Lower lobe of right lung (tissue), 2 donors: Measurements from ENCODE around the gene NPL. TPM values are rescaled to one million over a fixed set of nuclear protein-coding genes. Genes with fewer than 3 reads are reported as not detected.

ENCODE experiments used
- ATAC-seq, 2 donors: fragments of 200-7000 bp; cut with Tn5 transposase; one replicate each; pipeline ENCODE4 v1.9.1; 2020 to 2022; ENCODE audit warnings: mild to moderate bottlenecking in 2 of 2, moderate library complexity in 2 of 2
- DNase-seq: peaks from one replicate; pipeline ENCODE4 v3.0.0-alpha.2; 2020
- H3K27ac ChIP-seq: fragments of 200-600 bp; one replicate; pipeline ENCODE4 v1.8.0; 2022
- H3K27me3 ChIP-seq: fragments of 200-600 bp; one replicate; pipeline ENCODE4 v1.8.0; 2022; ENCODE audit warnings: low read depth
- H3K36me3 ChIP-seq: fragments of 200-600 bp; one replicate; pipeline ENCODE4 v1.8.0; 2022; ENCODE audit warnings: mild to moderate bottlenecking
- H3K4me1 ChIP-seq: fragments of 200-600 bp; one replicate; pipeline ENCODE4 v1.8.0; 2022
- H3K4me3 ChIP-seq: fragments of 200-600 bp; one replicate; pipeline ENCODE4 v1.8.0; 2022; ENCODE audit warnings: mild to moderate bottlenecking
- H3K9me3 ChIP-seq: fragments of 200-600 bp; one replicate; pipeline ENCODE4 v1.8.0; 2022
- CTCF ChIP-seq: fragments of 200-600 bp; IDR thresholded peaks from one replicate; pipeline ENCODE4 v1.8.0; 2022; ENCODE audit warnings: antibody characterized with exemption, mild to moderate bottlenecking
- intact Hi-C: fragments of 100-400 bp; cut with DNase I; formaldehyde crosslinking; loops from one replicate; pipeline ENCODE4 v1.11.0; 2022
- total RNA-seq: library from RNA; stranded (reverse); fragmentation: NEBNext Ultra II Directional; extraction: Animal tissue kit (Norgen Biotek cat#: 25700); gene quantifications from one replicate; pipeline ENCODE4 v1.2.1, GENCODE V29; 2021
- donor health status: DM: no; HTN: yes; CAD: no; lungs with severe emphysema.

The NPL gene
- total RNA-seq, 1 donor from 2014 or later, result 48.7 TPM

GRCh38 chr1:182781841-182782586, 7.6 kb upstream of the NPL start:
- peak; percentile 73 for TF ChIP-seq CTCF
- peaks cover 11% of the 10 kb centered on the region for H3K4me1 ChIP-seq
- DNase-seq (peak; percentile 74), ATAC-seq (peak; percentile 74 to 75)
- H3K27ac ChIP-seq, result no peak overlapping the region
- intact Hi-C loops, result loop anchor here (5.0 kb wide), 1 partner anchor 180 kb away; the partner anchor contains the start of gene RGS16
- H3K4me3 ChIP-seq, result no peak overlapping the region
- H3K9me3 ChIP-seq, result no peaks in the 10 kb centered on the region
- no peaks in the 10 kb centered on the region for H3K36me3 ChIP-seq
- no peaks in the 10 kb centered on the region for H3K27me3 ChIP-seq

GRCh38 chr1:182782587-182782913, 7.0 kb upstream of the NPL start:
- Histone ChIP-seq H3K36me3 (no peaks in the 10 kb centered on the region), H3K4me1 (peaks cover 11% of the 10 kb centered on the region), H3K27ac (no peak overlapping the region), H3K4me3 (no peak overlapping the region), H3K9me3 (no peaks in the 10 kb centered on the region), H3K27me3 (no peaks in the 10 kb centered on the region)
- ATAC-seq (no peak), DNase-seq (no peak)
- TF ChIP-seq CTCF, result no peak
- intact Hi-C loops, result loop anchor here (5.0 kb wide), 1 partner anchor 180 kb away; the partner anchor contains the start of gene RGS16

GRCh38 chr1:182783068-182783467, 6.5 kb upstream of the NPL start:
- intact Hi-C loops, result loop anchor here (5.0 kb wide), 1 partner anchor 181 kb away; the partner anchor contains the start of gene RGS16
- no peak for ATAC-seq
- no peak for DNase-seq

GRCh38 chr1:182784556-182785171, 4.9 kb upstream of the NPL start:
- ATAC-seq (no peak), DNase-seq (no peak)
- peaks cover 17% of the 10 kb centered on the region for H3K4me1 ChIP-seq
- H3K27ac ChIP-seq, result no peak overlapping the region
- H3K27me3 ChIP-seq, result no peaks in the 10 kb centered on the region
- no peak overlapping the region for H3K4me3 ChIP-seq
- H3K36me3 ChIP-seq, result no peaks in the 10 kb centered on the region
- peak; percentile 73 for TF ChIP-seq CTCF
- H3K9me3 ChIP-seq, result no peaks in the 10 kb centered on the region
- intact Hi-C loops, result loop anchor here (5.0 kb wide), 1 partner anchor 182 kb away; the partner anchor contains the start of gene RGS16

More at GRCh38 chr1:182783068-182783467, 6.5 kb upstream of the NPL start:
- Histone ChIP-seq H3K4me3 (no peak overlapping the region), H3K4me1 (peaks cover 11% of the 10 kb centered on the region), H3K36me3 (no peaks in the 10 kb centered on the region), H3K9me3 (no peaks in the 10 kb centered on the region), H3K27ac (no peak overlapping the region), H3K27me3 (no peaks in the 10 kb centered on the region)
- TF ChIP-seq CTCF, result no peak

- H3K27me3 ChIP-seq, result no peaks in the 10 kb centered on the region
- H3K4me3 ChIP-seq, result no peak overlapping the region
- no peak for DNase-seq
- no peaks in the 10 kb centered on the region for H3K36me3 ChIP-seq
- peaks cover 22% of the 10 kb centered on the region for H3K4me1 ChIP-seq
- ATAC-seq, result no peak
- no peak for TF ChIP-seq CTCF
- no peaks in the 10 kb centered on the region for H3K9me3 ChIP-seq
- intact Hi-C loops, result no loop called here
- H3K27ac ChIP-seq, result no peak overlapping the region
Measured at GRCh38 chr1:182785181-182785580, 4.4 kb upstream of the NPL start.
